Activated T-cell treated with anti-CD3 and anti-CD28 coated beads, Interleukin-2, amount 50 U/mL, for 24 hours (primary cell): ENCODE results near the gene ZNF362.

Experiments used
- DNase-seq: peaks from one replicate; pipeline ENCODE4 v3.0.0-alpha.2; 2020
- H3K27ac Mint-ChIP-seq: 2 replicates; pipeline ENCODE4 v1.8.0; 2020; ENCODE audit warnings: mild to moderate bottlenecking, mixed read lengths
- H3K27me3 Mint-ChIP-seq: 2 replicates; pipeline ENCODE4 v1.8.0; 2020; ENCODE audit warnings: mixed read lengths
- H3K36me3 Mint-ChIP-seq: 2 replicates; pipeline ENCODE4 v1.8.0; 2020; ENCODE audit warnings: low read depth, mixed read lengths
- H3K4me1 Mint-ChIP-seq: 2 replicates; pipeline ENCODE4 v1.8.0; 2020; ENCODE audit warnings: low read depth, mixed read lengths
- H3K4me3 Mint-ChIP-seq: 2 replicates; pipeline ENCODE4 v1.8.0; 2020; ENCODE audit warnings: mild to moderate bottlenecking, moderate library complexity, mixed read lengths
- H3K9me3 Mint-ChIP-seq: 2 replicates; pipeline ENCODE4 v1.8.0; 2020; ENCODE audit warnings: mixed read lengths

ZNF362 gene

GRCh38 chr1:33295450-33296081 lies 39.3 kb downstream of the ZNF362 start:
- Mint-ChIP-seq H3K27ac (peak overlapping the region; percentile 71), H3K9me3 (no peaks in the 10 kb centered on the region), H3K27me3 (no peaks in the 10 kb centered on the region), H3K4me3 (no peak overlapping the region), H3K4me1 (peaks cover 8% of the 10 kb centered on the region), H3K36me3 (peaks cover 34% of the 10 kb centered on the region)
- DNase-seq: peak; percentile 95

DNA sequence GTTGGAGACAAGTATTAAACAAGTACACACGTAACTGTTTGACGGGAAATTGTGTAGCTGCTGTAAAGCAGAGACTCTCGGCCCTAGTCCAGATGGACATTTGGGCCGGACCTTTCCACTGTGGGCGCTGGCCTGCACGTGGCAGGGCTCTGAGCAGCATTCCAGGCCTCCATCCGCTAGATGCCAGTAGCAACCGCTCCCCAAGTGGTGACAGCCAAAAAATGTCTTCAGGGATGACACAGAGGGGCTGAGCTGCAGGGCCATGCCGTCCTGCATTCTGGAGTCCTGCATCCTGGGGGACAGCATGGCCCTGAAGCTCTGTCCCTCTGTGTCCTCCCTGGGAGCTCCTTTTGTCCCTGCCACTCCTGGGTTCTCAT lies 39.8 kb downstream of the ZNF362 start:
- DNase-seq: no peak
- no peak overlapping the region for H3K4me3 Mint-ChIP-seq
- no peaks in the 10 kb centered on the region for H3K27me3 Mint-ChIP-seq
- no peaks in the 10 kb centered on the region for H3K9me3 Mint-ChIP-seq
- H3K27ac Mint-ChIP-seq: no peak overlapping the region
- H3K36me3 Mint-ChIP-seq: peaks cover 34% of the 10 kb centered on the region
- H3K4me1 Mint-ChIP-seq: peaks cover 8% of the 10 kb centered on the region

DNA sequence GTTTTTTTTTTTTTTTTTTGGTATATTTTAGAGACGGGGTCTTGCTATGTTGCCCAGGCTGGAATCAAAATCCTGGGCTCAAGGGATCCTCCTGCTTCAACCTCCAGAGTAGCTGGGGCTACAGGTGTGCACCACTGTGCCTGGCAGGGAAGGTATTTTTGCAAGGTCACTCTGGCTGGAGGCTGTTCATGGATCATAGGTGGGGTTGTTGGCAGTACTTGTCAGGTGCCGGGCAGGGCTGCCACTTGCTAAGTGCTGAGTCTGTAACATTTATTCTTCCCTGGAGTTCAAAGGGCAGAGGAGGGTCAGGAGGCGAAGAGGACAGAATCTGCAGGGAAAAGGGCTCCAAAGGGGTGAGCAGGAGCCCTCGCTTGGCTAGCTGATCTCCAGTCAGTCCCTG lies 40.5 kb downstream of the ZNF362 start:
- Mint-ChIP-seq H3K4me3 (no peak overlapping the region), H3K4me1 (peaks cover 8% of the 10 kb centered on the region), H3K9me3 (no peaks in the 10 kb centered on the region), H3K36me3 (peaks cover 34% of the 10 kb centered on the region), H3K27ac (no peak overlapping the region), H3K27me3 (no peaks in the 10 kb centered on the region)
- no peak for DNase-seq

DNA sequence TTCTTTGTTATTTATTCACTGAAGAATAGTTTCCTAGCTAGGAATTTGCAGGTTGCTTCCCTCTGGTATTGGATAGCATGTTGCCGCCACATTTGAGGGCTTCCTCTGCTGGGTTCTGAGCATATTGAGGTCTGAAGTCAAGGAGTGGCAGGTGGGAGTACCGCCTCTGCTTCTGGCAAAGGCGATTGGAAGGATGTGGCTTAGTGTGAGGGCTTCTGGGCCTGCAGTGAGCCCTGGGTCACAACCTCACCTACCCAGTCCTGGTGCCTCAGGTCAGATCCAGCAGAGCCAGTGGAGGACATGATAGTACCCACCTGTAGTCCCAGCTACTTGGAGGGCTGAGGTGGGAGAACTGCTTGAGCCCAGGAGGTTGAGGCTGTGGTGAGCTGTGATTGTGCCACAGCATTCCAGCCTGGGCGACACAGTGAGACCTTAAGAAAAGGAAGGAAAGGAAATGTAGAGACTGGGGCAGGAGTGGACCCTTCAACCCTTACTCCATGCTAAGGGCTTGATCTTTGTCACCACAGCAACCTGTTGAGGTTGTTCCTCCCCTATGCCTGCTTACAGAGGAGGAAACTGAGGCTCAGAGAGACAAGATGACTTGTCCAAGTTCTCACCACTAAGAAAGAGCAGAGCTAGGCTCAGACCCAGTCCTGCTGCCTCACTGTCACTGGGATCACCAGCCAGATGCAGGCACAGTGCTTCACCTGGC lies 41.8 kb downstream of the ZNF362 start:
- peaks cover 19% of the 10 kb centered on the region for H3K4me1 Mint-ChIP-seq
- no peak for DNase-seq
- no peak overlapping the region for H3K27ac Mint-ChIP-seq
- H3K36me3 Mint-ChIP-seq: peaks cover 31% of the 10 kb centered on the region
- no peaks in the 10 kb centered on the region for H3K9me3 Mint-ChIP-seq
- H3K27me3 Mint-ChIP-seq: no peaks in the 10 kb centered on the region
- H3K4me3 Mint-ChIP-seq: no peak overlapping the region

DNA sequence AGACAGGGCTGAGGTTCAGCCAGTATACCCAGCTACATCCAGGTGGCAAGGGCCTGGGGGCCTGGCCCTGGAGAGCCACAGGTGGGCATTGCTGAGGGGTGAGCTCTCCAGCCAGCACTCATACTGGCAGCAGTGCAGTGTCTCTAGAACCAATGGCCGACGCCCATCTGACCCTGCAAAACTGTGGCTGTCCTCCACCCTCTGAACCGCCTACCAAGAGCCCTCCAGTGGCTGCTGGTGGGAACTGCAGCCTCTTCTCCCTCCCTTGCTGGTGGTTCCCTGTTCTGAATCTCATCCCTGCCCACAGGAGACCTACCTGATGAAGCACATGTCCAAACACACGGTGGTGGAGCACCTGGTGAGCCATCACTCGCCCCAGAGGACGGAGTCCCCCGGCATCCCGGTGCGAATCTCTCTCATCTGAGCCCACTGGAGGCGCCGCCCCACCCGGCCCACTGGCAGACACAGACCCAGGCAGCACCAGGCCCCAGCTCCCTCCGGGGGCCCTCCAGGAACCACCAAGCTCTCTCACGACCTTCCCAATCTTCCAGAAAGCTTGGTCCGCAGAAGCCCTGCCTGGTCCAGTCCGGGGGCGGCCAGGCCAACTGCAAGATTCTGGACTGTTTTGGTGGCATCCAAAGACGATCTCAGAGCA lies 42.5 kb downstream of the ZNF362 start:
- Mint-ChIP-seq H3K4me3 (no peak overlapping the region), H3K27ac (no peak overlapping the region), H3K36me3 (peaks cover 30% of the 10 kb centered on the region), H3K4me1 (peaks cover 19% of the 10 kb centered on the region), H3K27me3 (no peaks in the 10 kb centered on the region), H3K9me3 (no peaks in the 10 kb centered on the region)
- DNase-seq: peak; percentile 71

DNA sequence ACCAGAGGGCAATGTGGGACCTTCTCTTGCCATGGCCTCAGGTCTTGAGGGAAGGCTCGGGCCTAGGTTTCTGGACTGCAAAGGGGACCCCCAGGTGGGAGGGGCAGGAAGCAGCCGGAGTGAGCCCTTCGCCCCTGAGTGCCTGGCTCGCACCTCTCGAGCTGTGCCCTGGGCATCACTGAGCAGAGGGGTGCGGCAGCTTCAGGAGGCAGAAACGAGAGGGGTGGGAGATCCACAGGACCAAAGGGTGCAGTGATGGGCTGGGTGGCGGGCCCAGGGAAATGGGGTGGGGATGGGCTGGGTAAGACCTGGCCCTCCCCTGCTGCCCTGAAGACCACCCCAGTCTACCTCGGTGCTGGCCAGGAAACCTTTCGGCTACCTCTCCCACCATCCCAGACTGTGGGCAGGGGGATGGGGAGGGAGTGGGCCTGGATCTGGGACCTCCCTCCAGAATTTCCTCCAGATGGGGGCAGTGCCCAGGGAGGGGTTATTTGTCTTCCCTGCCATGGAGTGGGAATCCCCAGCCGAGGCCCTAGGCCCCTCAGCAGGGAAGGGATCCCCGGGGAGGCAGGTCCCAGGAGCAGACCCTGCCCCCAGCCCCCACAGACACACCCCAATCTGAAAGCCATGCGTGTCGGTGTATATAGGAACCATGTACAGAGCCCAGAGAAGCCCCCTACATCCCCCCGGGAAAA lies 43.3 kb downstream of the ZNF362 start:
- no peak for DNase-seq
- no peaks in the 10 kb centered on the region for H3K9me3 Mint-ChIP-seq
- peaks cover 17% of the 10 kb centered on the region for H3K4me1 Mint-ChIP-seq
- H3K4me3 Mint-ChIP-seq: no peak overlapping the region
- H3K36me3 Mint-ChIP-seq: peaks cover 30% of the 10 kb centered on the region
- no peak overlapping the region for H3K27ac Mint-ChIP-seq
- no peaks in the 10 kb centered on the region for H3K27me3 Mint-ChIP-seq

DNA sequence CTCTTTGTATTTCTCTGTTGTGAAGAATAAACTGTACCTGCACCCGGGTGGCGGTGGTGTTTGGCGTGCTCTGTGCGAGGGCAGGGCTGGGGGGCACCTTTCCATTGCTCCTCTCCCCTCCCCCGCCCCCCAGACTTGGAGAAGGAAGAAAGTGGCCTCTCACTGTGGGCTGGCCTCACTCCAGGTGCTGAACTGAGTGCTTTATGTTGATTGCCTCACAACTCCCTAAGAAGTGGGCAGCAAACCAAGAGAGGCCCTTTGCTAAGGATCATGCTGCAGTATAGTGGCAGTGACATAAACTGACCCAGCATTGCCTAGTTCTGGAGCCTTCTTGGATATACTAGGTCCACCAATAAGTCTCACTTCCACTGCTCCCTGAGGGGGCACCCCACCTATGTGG lies 44.4 kb downstream of the ZNF362 start:
- peaks cover 3% of the 10 kb centered on the region for H3K27me3 Mint-ChIP-seq

DNA sequence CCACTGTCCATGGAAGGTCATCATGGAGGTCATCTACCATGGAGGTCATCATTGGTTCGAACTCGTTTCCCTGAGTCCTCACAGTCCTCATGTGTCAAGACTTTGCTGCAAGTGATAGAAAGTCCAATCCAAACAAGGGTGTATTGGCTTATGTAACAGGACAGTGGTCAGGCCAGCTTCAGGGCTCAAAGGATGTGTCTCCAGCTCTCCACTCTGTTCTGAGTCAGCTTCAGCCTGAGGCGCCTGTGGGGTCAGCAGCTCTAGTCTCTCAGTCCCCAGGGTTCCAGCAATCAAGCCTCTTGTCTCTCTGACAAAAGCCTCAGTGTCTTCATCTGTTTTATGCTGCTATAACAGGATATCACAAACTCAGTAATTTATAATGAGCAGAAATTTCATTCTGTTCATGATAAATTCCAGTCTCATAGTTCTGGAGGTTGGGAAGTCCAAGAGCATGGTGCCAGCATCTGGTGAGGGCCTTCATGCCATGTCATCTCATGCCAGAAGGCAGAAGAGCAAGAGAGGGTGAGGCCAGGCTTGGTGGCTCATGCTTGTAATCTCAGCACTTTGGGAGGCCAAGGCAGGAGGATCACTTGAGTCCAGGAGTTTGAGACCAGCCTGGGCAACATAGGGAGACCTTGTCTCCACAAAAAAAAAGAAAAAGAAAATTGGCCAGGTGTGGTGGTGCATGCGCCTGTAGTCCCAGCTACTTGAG lies 45.1 kb downstream of the ZNF362 start:
- no peaks in the 10 kb centered on the region for H3K9me3 Mint-ChIP-seq
- DNase-seq: no peak
- no peak overlapping the region for H3K27ac Mint-ChIP-seq
- no peak overlapping the region for H3K4me3 Mint-ChIP-seq
- peaks cover 19% of the 10 kb centered on the region for H3K36me3 Mint-ChIP-seq
- peaks cover 10% of the 10 kb centered on the region for H3K27me3 Mint-ChIP-seq
- peaks cover 11% of the 10 kb centered on the region for H3K4me1 Mint-ChIP-seq

More for the DNA sequence above, 44.4 kb downstream of the ZNF362 start:
- DNase-seq: no peak
- Mint-ChIP-seq H3K9me3 (no peaks in the 10 kb centered on the region), H3K27ac (no peak overlapping the region), H3K4me3 (no peak overlapping the region), H3K36me3 (peaks cover 25% of the 10 kb centered on the region), H3K4me1 (peaks cover 12% of the 10 kb centered on the region)

GRCh38 chr1:33302325-33302724 lies 46.0 kb downstream of the ZNF362 start:
- Mint-ChIP-seq H3K4me1 (peaks cover 11% of the 10 kb centered on the region), H3K4me3 (no peak overlapping the region), H3K27ac (peak overlapping the region; percentile 56), H3K9me3 (no peaks in the 10 kb centered on the region), H3K36me3 (peaks cover 12% of the 10 kb centered on the region), H3K27me3 (peaks cover 13% of the 10 kb centered on the region)
- no peak for DNase-seq

GRCh38 chr1:33305016-33305415 lies 48.7 kb downstream of the ZNF362 start:
- peaks cover 11% of the 10 kb centered on the region for H3K4me1 Mint-ChIP-seq
- H3K9me3 Mint-ChIP-seq: no peaks in the 10 kb centered on the region
- no peak for DNase-seq
- peaks cover 4% of the 10 kb centered on the region for H3K36me3 Mint-ChIP-seq
- peaks cover 18% of the 10 kb centered on the region for H3K27me3 Mint-ChIP-seq
- no peak overlapping the region for H3K4me3 Mint-ChIP-seq
- no peak overlapping the region for H3K27ac Mint-ChIP-seq

- Mint-ChIP-seq H3K27me3 (peaks cover 18% of the 10 kb centered on the region), H3K4me1 (peaks cover 11% of the 10 kb centered on the region), H3K4me3 (no peak overlapping the region), H3K27ac (no peak overlapping the region), H3K36me3 (no peaks in the 10 kb centered on the region), H3K9me3 (no peaks in the 10 kb centered on the region)
- no peak for DNase-seq
These were observed 49.7 kb downstream of the ZNF362 start for GRCh38 chr1:33305816-33306652.

DNA sequence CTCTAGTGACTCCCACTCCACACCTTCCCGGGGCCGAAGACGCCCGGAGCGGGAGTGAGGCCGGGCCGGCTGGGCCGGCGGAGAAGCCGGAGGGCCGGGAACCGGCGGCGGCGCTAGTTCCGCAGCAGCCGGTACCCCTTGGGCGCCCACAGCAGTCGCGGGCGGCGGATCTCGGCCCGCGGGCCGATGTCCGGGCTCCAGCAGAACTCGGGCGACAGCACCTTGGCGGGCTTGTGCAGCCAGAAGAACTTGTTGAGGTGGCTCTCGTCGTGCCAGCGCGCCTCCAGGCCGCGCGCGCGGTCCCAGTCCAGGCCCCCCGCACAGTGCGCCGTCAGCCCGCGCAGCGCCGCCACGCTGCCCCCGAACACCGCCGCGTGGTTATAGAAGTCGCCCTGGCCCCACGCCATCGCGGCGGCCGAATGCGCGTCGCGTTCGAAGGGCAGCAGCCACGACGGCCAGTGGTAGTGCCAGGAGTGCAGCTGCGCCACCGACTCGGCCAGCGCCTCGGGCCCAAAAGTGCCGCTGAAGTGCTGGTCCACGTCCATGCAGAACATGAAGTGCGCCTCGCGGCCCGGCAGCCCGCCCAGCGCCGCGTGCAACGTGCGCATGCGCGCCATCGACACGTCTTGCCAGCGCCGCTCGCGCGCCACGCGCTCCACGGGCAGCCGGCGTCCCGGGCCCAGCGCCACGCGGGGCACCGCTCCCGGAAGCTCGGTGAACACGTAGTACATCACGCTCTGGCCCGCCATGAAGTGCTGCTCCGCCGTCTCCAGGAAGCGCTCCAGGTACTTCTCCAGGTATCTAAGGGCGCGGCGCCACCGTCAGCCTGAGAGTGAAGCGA lies 50.6 kb downstream of the ZNF362 start:
- Mint-ChIP-seq H3K27ac (no peak overlapping the region), H3K27me3 (peaks cover 18% of the 10 kb centered on the region), H3K36me3 (no peaks in the 10 kb centered on the region), H3K4me1 (peaks cover 11% of the 10 kb centered on the region), H3K4me3 (no peak overlapping the region), H3K9me3 (no peaks in the 10 kb centered on the region)
- peak; percentile 38 for DNase-seq

DNA sequence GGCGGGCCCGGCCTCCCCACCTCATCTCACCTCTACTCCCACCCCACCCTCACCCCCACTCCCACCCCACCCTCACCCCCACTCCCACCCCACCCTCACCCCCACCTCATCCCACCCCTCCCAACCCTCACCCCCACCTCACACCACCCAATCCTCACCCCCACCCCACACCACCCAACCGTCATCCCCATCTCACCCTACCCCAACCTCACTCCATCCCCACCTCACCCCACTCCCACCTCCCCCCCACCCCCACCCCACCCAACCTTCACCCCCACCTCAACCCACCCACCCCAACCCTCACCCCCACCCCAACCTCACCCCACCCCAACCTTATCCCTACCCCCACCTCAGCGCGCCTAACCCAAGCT lies 51.2 kb downstream of the ZNF362 start:
- Mint-ChIP-seq H3K4me3 (no peak overlapping the region), H3K27ac (no peak overlapping the region), H3K36me3 (no peaks in the 10 kb centered on the region), H3K9me3 (no peaks in the 10 kb centered on the region), H3K27me3 (peaks cover 18% of the 10 kb centered on the region), H3K4me1 (peaks cover 5% of the 10 kb centered on the region)
- DNase-seq: no peak
